Kidney capillary endothelial cell (primary cell): ENCODE results near the gene KRI1.

ENCODE experiments used
- DNase-seq: peaks from one replicate; pipeline ENCODE4 v3.0.0-alpha.2; 2018; ENCODE audit warnings: low spot score

KRI1 gene

DNA sequence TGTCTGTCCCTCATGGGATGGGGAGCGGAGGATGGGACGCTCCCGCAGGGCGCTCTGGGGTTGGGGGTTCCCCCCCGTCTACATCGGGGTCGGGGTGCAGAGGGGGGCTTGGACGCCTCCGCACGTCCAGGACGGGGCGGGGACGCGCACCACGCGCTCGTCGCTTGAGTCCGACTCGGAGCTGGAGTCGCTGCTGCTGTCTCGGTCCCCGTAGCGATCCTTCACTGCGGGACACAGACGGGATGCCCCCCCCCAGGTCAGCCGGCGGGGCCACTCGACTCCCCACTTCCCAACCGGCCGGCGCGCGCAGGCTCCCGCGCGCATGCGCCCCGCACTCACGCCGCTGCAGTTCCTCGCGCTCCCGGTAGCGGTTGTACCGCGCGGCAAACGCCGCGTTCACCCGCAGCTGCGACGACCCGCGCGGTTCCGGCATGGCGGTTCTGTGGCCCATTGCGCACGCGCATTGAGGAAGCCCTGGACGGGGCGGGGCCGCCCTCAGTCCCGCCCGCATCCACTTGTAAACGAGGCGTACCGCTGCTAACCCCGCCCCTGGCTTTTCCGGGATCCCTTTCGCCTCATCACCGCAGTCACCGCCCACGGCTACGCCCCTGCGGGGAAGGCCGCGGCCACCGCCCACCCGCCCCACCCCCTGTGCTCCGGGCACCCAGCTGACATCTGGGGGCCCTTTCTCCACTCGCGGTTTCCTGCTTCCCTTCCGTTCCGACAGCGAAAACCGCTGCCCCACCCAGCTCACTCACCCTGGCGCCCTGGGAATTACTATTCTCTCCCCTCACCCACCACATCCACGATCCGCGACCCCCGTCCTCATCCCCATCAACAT is at the start of gene KRI1:
Gene KRI1 (minus strand): TSS at position 444 of the 841 bp plus-strand sequence. CDS start 11 bp downstream, at position 433.
- DNase-seq: peak; percentile 98

- no peak for DNase-seq
Measured at GRCh38 chr19:10612499-10613119, 46.8 kb upstream of the KRI1 start.

DNA sequence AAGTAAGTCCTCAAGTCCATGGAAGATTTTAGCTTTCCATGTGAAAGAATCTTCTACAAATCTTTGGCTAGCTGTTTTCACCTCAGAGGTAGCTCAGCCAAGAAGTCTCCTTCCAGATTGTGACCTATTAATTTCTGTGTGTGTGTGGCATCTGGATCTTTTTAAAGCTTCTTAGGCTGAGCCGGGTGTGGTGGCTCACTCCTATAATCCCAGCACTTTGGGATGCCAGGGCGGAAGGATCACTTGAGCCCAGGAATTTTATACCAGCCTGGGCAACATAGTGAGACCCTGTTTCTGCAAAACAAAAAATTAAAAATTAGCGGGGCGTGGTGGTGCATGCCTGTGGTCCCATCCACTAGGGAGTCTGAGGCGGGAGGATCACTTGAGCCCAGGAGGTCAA is 46.1 kb upstream of the KRI1 start:
- no peak for DNase-seq

- peak; percentile 37 for DNase-seq
Measured at GRCh38 chr19:10604460-10604980, 38.7 kb upstream of the KRI1 start.

GRCh38 chr19:10603873-10604459 is 38.2 kb upstream of the KRI1 start:
- DNase-seq: no peak

DNA sequence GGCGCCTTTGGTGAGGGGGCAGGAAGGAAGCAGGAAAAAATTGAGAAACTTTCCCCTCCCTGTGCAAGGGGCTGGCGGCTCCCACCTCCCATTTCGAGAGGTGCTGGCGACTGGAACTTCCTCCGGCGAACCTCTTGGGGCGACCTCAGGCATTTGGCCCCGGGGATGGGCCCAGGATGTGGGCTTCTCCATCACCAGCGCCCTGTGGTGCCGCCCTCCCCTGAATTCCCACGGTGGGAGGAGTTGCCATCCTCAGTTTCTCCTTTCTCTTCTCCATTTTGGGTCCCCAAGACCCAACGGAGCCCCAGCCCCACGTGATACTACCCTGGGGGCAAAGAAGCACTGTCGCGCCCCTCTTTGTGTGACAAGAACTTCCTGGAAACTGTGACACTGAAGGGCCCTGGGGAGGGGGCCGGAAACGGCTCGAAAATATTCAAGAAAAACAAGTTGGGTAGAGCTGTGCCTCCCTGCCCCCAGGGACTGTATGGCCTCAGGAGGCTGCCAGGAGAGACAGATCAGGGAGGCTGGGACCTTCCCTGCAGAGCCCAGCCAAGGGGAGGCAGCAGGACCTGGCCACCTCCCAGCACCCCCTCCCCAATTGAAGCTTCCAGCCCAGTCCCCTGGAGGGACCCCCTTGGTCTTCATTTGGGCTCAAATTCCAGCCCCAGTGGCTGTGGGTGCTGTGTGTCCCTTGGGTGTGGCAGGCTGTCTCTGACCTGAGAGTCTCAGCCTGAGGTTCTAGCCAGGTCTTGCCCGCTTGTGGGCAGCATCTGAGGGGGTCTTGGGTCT is 37.5 kb upstream of the KRI1 start:
- DNase-seq: peak; percentile 40

DNA sequence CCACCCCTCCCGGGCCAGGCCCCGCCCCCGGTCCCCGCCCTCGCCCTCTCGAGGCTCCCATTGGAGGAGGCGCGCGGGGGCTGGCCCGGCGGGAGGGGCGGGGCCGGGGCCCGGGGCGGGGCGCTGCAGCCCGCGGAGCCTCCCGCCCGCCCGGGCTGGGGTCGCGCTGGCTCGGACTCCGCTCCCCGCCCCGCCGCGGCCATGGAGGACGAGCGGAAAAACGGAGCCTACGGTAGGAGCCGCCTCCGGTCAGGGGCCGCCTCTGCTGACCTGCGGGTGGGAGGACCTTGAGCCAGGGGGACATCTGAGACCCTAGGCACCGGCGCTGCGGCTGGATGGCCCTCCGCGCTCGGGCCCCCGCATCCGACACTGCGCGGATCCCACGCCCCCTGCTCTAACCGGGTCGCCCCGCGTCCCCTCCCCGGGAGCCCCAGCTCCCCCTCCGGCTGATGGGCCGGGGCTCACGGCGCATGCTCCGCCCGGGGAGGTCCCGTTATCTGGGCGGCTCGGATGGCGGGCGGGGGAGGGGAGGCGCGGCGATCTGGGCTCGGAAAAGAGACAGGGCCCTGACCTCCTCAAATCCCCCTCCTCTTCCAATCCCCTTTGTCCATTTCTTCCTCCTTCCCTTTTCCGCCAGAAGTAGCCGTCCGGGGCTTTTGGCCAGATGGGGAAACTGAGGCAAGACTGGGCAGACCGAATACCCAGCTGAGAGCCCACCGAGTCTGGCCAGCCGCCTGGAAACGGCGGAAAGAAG is 36.7 kb upstream of the KRI1 start:
- peak; percentile 30 for DNase-seq

GRCh38 chr19:10601999-10602329 is 36.2 kb upstream of the KRI1 start:
- DNase-seq: peak; percentile 65

- no peak for DNase-seq
Measured at GRCh38 chr19:10600149-10600548, 34.3 kb upstream of the KRI1 start.

- no peak for DNase-seq
Measured at GRCh38 chr19:10593820-10594637, 28.2 kb upstream of the KRI1 start.

DNA sequence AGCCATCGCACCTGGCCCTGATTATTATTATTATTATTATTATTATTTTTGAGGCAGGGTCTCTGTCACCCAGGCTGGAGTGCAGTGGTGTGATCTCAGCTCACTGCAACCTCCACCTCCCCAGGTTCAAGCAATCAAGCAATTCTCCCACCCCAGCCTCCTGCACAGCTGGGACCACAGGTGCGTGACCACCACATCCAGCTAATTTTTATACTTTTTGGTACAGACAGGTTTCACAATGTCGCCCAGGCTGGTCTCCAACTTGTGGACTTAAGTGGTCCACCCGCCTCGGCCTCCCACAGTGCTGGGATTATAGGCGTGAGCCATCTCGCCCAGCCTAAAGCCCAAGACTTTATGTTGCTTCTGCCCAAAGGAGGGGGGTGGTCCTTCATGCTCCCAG is 27.3 kb upstream of the KRI1 start:
- DNase-seq: no peak

- no peak for DNase-seq
Measured at GRCh38 chr19:10587839-10588150, 22.0 kb upstream of the KRI1 start.

GRCh38 chr19:10587022-10587838 is 21.4 kb upstream of the KRI1 start, which contains the start of gene AP1M2:
Gene AP1M2, minus strand, starts transcription at chr19:10587312. Its CDS starts 81 bp downstream, at chr19:10587231.
- no peak for DNase-seq

GRCh38 chr19:10586396-10586795 is 20.6 kb upstream of the KRI1 start:
- DNase-seq: no peak

- no peak for DNase-seq
Measured at GRCh38 chr19:10583036-10583776, 17.4 kb upstream of the KRI1 start.

GRCh38 chr19:10582091-10582490 is 16.3 kb upstream of the KRI1 start:
- no peak for DNase-seq

GRCh38 chr19:10580979-10581631 is 15.3 kb upstream of the KRI1 start:
- DNase-seq: peak; percentile 84

GRCh38 chr19:10577951-10578350 is 12.1 kb upstream of the KRI1 start:
- no peak for DNase-seq
